ENCODE measurements around the gene DAB1.

Gene DAB1

DNA sequence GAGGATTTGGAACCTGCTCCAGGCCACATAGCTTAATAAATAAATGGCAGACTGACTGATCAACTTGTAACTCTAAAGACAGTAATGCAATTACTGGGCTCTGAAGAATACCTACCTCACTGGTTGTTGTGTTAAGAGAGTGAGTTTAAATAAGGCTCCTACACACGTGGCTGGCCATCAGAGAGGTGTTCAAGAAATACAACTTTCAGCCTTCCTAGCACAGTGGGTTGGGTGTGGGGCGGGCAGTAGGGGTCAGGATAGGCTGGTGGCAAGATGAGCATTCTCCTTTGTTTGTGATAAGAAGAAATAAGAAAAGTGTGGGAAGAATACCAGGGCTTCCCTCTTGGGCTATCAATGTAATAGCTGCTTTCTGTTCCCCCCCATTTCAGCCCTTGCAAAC, 151.3 kb downstream of the DAB1 start:
- H3K9ac ChIP-seq: no peak overlapping the region
- no peaks in the 10 kb centered on the region for H3K27me3 ChIP-seq
- TF ChIP-seq Cebpa-rat (IDR thresholded peaks at IDR 0.05): no peak
- 0 out of 2 replicates have a peak, but pooled peaks cover 3% of the 10 kb centered on the region for H3K9me3 ChIP-seq
- no peak overlapping the region for H3K4me3 ChIP-seq
- no peak overlapping the region for H3K27ac ChIP-seq
- peaks cover 67% of the 10 kb centered on the region for H3K4me1 ChIP-seq
- no peaks in the 10 kb centered on the region for H4K20me1 ChIP-seq
- peak overlapping the region; percentile 37; the same call in 1 of the 2 replicates for H3K4me2 ChIP-seq
- peaks cover 29% of the 10 kb centered on the region for H3K36me3 ChIP-seq

DNA sequence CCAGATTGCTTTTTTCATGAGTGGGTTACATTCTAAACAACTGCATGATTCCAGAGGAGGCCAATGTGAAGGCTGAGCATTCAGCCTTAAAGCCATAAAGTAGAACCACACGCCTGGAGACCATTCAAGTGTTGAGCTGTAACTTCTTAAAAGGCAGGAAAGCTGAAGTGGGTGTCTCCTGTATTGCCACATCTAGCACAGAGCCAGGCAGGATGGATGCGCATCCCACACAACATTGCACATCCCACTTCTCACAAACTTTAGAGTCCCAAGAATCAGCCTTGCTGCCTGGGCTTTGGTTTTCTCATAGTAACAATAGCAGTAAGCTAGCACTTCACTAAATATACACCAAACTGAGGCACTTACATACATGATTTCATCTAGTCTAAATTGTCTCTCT, 151.7 kb downstream of the DAB1 start:
- 0 out of 2 replicates have a peak, but pooled peaks cover 3% of the 10 kb centered on the region for H3K9me3 ChIP-seq
- no peak overlapping the region for H3K4me2 ChIP-seq
- TF ChIP-seq Cebpa-rat (IDR thresholded peaks at IDR 0.05): no peak
- peaks cover 67% of the 10 kb centered on the region for H3K4me1 ChIP-seq
- H4K20me1 ChIP-seq: no peaks in the 10 kb centered on the region
- no peak overlapping the region for H3K9ac ChIP-seq
- H3K27me3 ChIP-seq: no peaks in the 10 kb centered on the region
- no peak overlapping the region for H3K27ac ChIP-seq
- H3K4me3 ChIP-seq: no peak overlapping the region
- peaks cover 29% of the 10 kb centered on the region for H3K36me3 ChIP-seq

DNA sequence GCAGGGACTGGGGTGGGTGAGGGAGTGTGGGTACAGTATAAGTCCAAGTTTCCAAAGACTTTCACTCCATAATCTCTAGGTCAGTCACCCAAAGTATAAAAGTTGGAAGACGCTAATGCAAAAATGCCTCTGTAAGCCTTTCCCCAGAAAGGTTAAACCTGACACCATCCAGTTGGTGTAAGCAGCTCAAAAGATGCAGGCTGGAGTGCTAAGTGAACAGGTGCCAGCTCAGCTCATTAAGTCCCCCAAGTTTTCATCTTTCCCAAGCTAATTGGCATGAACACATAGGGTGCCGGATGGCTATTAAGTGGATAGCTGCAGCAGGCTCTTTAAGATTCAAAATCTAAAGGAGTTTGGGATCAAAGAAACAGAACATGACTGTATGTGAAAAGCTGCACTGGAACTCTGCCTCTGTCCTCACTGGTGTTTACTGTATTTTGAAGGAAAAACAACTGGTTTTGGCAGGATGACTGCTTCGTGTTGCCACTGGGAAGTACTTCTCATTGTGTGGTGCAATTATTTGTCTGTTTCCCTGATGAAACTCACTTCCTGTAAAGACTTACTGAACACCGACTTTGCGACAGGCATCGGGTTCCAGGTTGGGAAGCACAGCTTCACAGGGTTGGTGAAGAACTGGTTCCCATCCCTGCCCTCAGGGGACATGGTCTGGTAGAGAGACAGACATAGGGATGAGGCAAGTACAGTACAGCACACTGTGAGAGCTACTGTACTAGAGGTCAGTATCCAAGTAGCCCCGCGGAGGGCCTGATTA, 152.7 kb downstream of the DAB1 start:
- Histone ChIP-seq H3K27ac (no peak overlapping the region), H3K9me3 (0 out of 2 replicates have a peak, but pooled peaks cover 3% of the 10 kb centered on the region), H3K4me3 (no peak overlapping the region), H3K4me2 (no peak overlapping the region), H3K27me3 (no peaks in the 10 kb centered on the region), H3K4me1 (peaks cover 57% of the 10 kb centered on the region), H3K9ac (no peak overlapping the region), H3K36me3 (peaks cover 29% of the 10 kb centered on the region), H4K20me1 (no peaks in the 10 kb centered on the region)
- no peak for TF ChIP-seq Cebpa-rat (IDR thresholded peaks at IDR 0.05)

DNA sequence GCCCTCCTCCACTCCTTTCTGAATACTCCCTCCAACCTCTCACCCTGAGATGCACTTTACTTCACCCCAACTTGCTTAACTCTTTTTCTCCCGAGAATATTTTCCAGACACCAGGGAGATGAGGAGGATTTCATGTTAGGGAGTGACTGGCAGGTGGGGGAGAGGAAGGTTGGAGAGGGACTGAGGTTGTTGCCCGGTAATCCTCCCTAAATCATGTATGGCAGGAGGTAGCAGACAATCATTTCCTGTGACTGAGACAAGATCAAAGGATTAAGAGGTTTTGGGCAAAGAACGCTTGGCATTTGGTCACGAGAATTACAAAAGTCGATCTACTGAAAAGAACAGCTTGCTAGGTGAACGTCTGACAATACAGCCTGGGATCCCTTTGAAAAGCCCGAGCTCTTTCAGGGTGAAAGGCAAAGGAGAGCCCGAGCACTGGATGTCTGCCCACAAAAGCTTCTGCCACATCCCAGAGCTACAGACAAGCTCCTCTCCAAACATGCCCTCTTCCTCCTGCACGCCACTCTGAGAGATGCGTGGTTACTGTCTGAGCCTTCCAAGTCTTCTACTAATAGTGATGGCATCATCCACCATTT, 154.1 kb downstream of the DAB1 start:
- Histone ChIP-seq H3K4me1 (peaks cover 53% of the 10 kb centered on the region), H4K20me1 (no peaks in the 10 kb centered on the region), H3K27ac (no peak overlapping the region), H3K4me2 (peak overlapping the region; percentile 24), H3K4me3 (no peak overlapping the region), H3K27me3 (no peaks in the 10 kb centered on the region), H3K36me3 (peaks cover 29% of the 10 kb centered on the region), H3K9me3 (0 out of 2 replicates have a peak, but pooled peaks cover 3% of the 10 kb centered on the region), H3K9ac (no peak overlapping the region)
- no peak for TF ChIP-seq Cebpa-rat (IDR thresholded peaks at IDR 0.05)

DNA sequence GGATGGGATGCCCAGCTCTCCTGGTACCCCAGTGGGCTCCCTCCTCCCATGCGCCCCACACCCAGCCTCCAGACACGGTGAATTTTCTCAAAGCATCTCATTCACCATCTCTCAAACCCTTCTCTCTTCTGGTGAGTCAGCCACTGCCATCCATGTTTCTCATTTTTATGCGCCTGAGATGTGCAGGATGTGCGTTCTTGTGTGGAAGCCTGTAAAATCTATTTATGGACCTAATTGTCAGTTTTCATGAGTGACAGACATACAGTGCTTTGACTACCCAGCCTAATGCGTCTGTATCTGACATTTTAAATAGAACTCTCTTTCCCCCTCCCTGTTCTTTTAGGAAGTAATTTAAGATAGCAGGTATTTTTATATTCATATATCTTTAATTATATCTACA, 158.8 kb downstream of the DAB1 start:
- Histone ChIP-seq H3K4me3 (no peak overlapping the region), H3K4me2 (0 out of 2 replicates have a peak overlapping the region, but pooled peaks have one; percentile 5), H3K36me3 (peaks cover 11% of the 10 kb centered on the region), H4K20me1 (no peaks in the 10 kb centered on the region), H3K27me3 (no peaks in the 10 kb centered on the region), H3K4me1 (peaks cover 22% of the 10 kb centered on the region), H3K9ac (no peak overlapping the region), H3K9me3 (no peaks in the 10 kb centered on the region), H3K27ac (no peak overlapping the region)
- no peak for TF ChIP-seq Cebpa-rat (IDR thresholded peaks at IDR 0.05)

DNA sequence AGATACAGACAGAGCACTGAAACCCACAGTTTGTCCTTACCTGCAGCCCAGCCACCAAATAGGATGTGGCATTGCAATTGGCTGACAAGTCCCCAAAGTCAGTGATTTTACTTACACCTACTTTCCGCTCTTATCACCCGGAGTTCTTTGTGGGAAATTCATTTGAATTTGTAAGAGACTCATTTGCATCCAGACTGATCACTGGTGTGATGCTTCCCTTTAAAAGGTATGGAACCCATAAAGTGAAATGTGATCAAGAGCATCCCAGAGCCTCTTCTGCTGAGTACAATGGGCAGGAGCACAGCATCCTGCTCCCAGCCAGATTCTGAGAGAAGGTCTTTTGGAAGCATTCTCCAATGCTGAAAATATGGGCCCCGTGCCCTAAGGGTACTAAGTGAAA, 161.4 kb downstream of the DAB1 start:
- H3K27ac ChIP-seq: no peak overlapping the region
- H3K4me1 ChIP-seq: peaks cover 14% of the 10 kb centered on the region
- H3K36me3 ChIP-seq: peaks cover 7% of the 10 kb centered on the region; the same call in 1 of the 2 replicates
- H4K20me1 ChIP-seq: no peaks in the 10 kb centered on the region
- H3K4me2 ChIP-seq: no peak overlapping the region
- H3K9ac ChIP-seq: no peak overlapping the region
- H3K9me3 ChIP-seq: peaks cover 4% of the 10 kb centered on the region; the same call in 1 of the 2 replicates
- no peak overlapping the region for H3K4me3 ChIP-seq
- no peaks in the 10 kb centered on the region for H3K27me3 ChIP-seq
- TF ChIP-seq Cebpa-rat (IDR thresholded peaks at IDR 0.05): no peak

DNA sequence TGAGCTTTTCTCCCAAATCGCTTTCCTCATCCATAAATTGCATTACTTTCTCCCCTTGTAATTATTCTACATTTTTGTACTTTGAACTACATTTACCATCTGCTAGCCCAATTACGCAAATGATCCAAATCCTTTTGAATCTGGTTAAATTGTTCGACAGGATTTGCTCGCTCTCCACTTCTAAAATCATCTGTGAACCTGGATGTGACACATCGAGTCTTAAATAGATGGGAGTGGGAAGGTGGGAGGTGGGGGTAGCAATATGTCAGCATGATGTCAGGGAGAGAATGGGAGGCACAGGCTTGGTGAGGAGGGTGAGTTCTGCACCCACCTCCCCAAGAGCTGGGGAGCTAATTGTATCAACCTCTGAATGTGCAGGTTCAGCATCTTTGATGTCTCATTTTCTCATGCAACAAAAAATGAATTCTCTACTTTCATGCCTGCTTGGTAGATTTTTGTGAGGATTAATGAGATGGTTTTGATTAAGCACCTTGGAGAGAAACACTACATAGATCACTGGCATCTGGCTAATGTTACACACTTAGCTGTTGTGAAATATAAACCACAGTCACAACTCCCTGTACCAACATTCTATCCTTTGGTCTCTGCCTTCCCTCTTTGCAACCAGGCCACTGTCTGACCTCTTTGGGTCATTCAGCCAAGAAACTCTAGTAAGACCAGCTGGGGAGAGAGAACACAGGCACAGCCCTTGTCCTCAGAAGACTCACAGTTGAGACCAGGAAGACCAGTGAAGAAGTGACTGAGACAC, 165.1 kb downstream of the DAB1 start:
- no peak for TF ChIP-seq Cebpa-rat (IDR thresholded peaks at IDR 0.05)
- Histone ChIP-seq H3K27ac (no peak overlapping the region), H3K9me3 (peaks cover 5% of the 10 kb centered on the region; the same call in 1 of the 2 replicates), H4K20me1 (no peaks in the 10 kb centered on the region), H3K4me2 (no peak overlapping the region), H3K36me3 (peaks cover 7% of the 10 kb centered on the region; the same call in 1 of the 2 replicates), H3K4me1 (no peaks in the 10 kb centered on the region), H3K9ac (no peak overlapping the region), H3K4me3 (no peak overlapping the region), H3K27me3 (no peaks in the 10 kb centered on the region)

DNA sequence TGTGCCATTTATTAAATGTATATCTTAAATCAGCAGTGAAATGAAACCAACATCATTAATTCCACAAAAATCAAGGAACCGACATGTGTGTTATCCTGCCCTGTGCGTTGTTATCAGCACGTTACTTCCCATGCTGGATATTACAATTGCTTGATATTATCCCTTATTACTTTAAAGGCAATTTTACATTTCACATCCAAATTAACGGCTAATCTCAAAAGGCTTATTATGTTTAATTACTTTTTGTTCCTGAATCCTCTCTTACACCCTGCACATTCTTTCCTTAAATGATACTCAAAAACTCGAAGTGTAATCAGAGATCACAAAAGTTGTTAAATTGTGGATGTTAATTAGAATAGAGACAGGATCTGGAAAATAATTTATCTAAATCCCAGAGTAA, 167.9 kb downstream of the DAB1 start:
- Histone ChIP-seq H3K9ac (no peak overlapping the region), H3K4me2 (no peak overlapping the region), H3K36me3 (peaks cover 7% of the 10 kb centered on the region; the same call in 1 of the 2 replicates), H3K4me1 (no peaks in the 10 kb centered on the region), H3K27ac (no peak overlapping the region), H3K27me3 (no peaks in the 10 kb centered on the region), H4K20me1 (no peaks in the 10 kb centered on the region), H3K9me3 (peaks cover 5% of the 10 kb centered on the region; the same call in 1 of the 2 replicates), H3K4me3 (no peak overlapping the region)
- TF ChIP-seq Cebpa-rat (IDR thresholded peaks at IDR 0.05): no peak

DNA sequence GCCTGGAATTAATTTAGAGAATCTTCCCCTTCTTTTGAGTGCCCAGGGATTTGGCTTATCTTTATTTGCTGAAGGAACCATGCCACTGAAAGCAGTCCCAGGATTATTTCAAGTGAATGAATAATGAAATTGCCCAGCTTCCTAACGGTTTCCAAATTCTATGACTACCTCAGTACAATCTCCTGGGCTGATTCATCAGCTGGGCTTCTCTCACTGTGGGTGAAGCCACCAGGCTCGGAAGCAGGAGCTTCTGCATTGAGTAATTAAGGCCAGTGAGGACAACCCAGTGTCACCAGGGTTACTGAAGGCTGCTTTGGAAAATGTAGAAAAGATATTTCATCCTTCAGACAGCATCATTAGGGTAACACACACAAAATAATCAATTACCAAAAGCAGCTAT, 169.8 kb downstream of the DAB1 start:
- Histone ChIP-seq H3K4me2 (no peak overlapping the region), H3K4me3 (no peak overlapping the region), H3K4me1 (no peaks in the 10 kb centered on the region), H4K20me1 (no peaks in the 10 kb centered on the region), H3K36me3 (peaks cover 7% of the 10 kb centered on the region; the same call in 1 of the 2 replicates), H3K27me3 (no peaks in the 10 kb centered on the region), H3K9ac (no peak overlapping the region), H3K9me3 (peaks cover 5% of the 10 kb centered on the region; the same call in 1 of the 2 replicates), H3K27ac (no peak overlapping the region)
- TF ChIP-seq Cebpa-rat (IDR thresholded peaks at IDR 0.05): no peak
